Breast epithelium (tissue), 3 donors: ENCODE data around the gene DOP1B.

Experiments used
- POLR2A ChIP-seq: fragments of 450-650 bp; IDR thresholded peaks from one replicate; pipeline ENCODE4 v1.6.1; 2016; ENCODE audit warnings: antibody characterized with exemption, mild to moderate bottlenecking, moderate library complexity
- POLR2AphosphoS5 ChIP-seq, 3 donors: sonication (generic); formaldehyde crosslinking; IDR thresholded peaks; one replicate each; pipeline ENCODE4 v1.6.1; 2017; ENCODE audit warnings: antibody characterized with exemption in 3 of 3
- TF ChIP-seq, protein P1 (sequence below), 3 donors: fragments of 450-650 bp; IDR thresholded peaks; one replicate each; pipeline ENCODE4 v1.5.1; 2016 to 2017; ENCODE audit warnings: antibody characterized with exemption in 3 of 3, mild to moderate bottlenecking in 3 of 3, moderate library complexity in 3 of 3

- TF ChIP-seq, protein P1, sequence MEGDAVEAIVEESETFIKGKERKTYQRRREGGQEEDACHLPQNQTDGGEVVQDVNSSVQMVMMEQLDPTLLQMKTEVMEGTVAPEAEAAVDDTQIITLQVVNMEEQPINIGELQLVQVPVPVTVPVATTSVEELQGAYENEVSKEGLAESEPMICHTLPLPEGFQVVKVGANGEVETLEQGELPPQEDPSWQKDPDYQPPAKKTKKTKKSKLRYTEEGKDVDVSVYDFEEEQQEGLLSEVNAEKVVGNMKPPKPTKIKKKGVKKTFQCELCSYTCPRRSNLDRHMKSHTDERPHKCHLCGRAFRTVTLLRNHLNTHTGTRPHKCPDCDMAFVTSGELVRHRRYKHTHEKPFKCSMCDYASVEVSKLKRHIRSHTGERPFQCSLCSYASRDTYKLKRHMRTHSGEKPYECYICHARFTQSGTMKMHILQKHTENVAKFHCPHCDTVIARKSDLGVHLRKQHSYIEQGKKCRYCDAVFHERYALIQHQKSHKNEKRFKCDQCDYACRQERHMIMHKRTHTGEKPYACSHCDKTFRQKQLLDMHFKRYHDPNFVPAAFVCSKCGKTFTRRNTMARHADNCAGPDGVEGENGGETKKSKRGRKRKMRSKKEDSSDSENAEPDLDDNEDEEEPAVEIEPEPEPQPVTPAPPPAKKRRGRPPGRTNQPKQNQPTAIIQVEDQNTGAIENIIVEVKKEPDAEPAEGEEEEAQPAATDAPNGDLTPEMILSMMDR (IDR thresholded peaks at IDR 0.05) = no peak
- TF ChIP-seq POLR2AphosphoS5 (IDR thresholded peaks at IDR 0.05) (no peak), POLR2A (no peak)
Measured at GRCh38 chr21:36188081-36188681, 31.6 kb downstream of the DOP1B start.
